GM21723 (cell line): Measurements from ENCODE around the gene PLA2G10.
"Not testable (repeated sequence)": the region's sequence is repeated elsewhere in the genome, so short reads cannot be mapped to it uniquely, and the experiment has no call there.

Experiments
- ATAC-seq: cut with Tn5 transposase; IDR thresholded peaks from one replicate; pipeline ENCODE4 v1.9.1; 2021; ENCODE audit warnings: mild to moderate bottlenecking, moderate library complexity; ENCODE audit not compliant: unreplicated experiment

The PLA2G10 gene, protein sequence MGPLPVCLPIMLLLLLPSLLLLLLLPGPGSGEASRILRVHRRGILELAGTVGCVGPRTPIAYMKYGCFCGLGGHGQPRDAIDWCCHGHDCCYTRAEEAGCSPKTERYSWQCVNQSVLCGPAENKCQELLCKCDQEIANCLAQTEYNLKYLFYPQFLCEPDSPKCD

DNA sequence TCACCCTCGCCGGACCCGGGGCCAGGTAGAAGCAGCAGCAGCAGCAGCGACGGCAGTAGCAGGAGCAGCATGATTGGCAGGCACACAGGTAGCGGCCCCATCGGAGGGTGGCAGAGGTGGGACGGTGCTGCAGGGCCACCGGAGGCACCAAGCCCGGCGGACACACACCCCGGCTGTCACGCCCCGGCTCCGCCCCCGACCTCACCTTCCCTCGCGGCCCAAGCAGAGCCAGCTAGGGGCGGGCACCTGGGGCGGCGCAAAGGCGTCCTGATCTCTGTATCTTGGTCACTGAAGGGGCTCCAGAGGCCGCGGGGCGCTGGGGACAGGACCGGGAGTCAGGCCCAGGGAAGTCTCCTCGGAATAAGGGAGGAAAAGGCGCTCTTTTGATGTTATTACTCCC lies at the start of gene PLA2G10:
TSS of gene PLA2G10 (minus strand) at position 180 of the 400 bp plus-strand sequence. CDS start at position 101, 79 bp downstream.
- not testable (repeated sequence) for ATAC-seq

DNA sequence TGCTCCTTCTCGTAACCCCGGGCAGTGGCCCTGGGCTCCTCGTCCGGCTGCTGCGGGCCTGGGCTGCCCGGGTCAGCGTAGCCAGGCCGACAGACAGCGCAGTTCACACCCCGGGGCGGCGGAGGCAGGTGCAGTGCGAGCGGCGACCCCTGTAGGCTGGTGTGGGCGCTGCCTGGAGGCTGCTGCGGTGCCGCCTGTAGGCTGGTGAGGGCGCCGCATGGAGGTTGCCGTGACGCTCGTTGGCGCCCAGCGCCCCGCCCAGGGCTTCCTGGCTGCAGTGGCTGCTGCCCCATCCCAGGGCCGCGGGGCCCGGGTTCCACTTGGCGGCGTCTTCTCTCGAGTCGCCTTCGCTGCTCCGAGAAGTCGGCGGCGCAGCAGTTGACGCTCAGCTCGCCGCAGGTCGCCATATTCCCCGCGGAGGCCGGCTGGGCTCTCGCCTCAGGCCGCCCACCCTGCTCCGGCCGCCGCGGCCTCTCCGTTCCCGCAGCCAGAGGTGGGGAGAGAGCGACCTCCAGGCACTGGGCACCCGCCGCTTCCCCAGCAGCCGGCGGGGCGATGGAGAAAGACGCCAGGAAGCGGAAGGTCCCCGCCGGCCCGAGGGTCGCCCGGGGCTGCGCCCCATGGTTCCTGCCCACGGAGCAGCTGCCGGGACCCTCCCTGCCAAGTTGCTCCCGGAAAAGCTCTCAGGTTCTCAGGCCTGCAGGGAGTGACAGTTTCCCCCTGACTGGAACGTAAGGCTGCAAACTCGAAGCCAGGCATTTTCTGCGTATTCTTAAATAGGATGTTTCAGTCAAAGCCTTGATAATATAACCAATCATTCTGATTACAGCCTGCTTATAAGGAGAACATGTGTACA lies 48.4 kb upstream of the PLA2G10 start, which contains the start of gene NPIPA2:
TSS of gene NPIPA2 (plus strand) at position 261 of the 856 bp plus-strand sequence. CDS start 5,533 bp downstream, outside the sequence.
- peak; percentile 96 for ATAC-seq

DNA sequence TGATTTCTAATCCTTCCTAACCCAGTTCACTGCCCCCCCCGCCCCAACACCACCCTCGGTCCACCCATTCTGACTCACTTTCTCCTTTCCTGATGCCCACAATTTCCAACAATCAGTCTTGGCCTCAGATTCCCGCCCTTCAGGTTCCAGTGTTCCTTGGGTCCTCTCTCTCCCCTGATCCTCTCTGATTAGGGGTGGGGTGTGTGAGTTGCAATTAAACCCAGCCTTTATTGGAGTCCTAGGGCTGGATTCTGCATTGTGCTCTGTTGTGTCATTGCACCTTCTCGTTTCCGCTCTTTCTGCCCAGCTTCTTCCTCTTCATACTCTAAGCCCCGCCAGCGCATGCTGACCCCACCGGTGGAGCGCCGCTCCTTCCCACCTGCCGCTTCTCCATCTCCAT lies 47.7 kb upstream of the PLA2G10 start:
- ATAC-seq: peak; percentile 9

DNA sequence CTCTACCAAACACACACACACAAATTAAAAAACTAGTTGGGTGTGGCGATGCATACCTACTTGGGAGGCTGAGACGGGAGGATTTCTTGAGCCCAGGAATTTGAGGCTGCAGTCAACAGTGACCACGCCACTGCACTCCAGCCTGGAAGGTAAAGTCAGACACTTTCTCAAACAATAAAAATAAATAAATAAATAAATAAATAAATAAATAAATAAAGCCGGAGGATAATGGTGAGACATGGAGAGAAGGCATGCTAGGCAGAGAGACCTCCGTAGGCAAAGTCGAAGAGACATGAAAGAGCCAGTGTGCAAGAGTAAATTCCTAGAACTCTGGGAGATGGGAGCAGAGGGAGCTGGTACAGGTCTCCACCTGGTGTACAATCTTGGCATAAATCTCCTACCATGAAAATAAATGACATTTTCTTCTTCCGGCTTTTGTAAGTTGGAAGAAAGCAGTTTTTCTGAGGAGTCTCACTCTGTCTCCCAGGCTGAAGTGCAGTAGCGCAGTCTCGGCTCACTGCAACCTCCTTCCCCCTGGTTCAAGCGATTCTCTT lies 46.8 kb upstream of the PLA2G10 start:
- not testable (repeated sequence) for ATAC-seq

DNA sequence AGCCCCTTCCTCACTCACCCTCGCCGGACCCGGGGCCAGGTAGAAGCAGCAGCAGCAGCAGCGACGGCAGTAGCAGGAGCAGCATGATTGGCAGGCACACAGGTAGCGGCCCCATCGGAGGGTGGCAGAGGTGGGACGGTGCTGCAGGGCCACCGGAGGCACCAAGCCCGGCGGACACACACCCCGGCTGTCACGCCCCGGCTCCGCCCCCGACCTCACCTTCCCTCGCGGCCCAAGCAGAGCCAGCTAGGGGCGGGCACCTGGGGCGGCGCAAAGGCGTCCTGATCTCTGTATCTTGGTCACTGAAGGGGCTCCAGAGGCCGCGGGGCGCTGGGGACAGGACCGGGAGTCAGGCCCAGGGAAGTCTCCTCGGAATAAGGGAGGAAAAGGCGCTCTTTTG lies 39.1 kb upstream of the PLA2G10 start:
- ATAC-seq: not testable (repeated sequence)

DNA sequence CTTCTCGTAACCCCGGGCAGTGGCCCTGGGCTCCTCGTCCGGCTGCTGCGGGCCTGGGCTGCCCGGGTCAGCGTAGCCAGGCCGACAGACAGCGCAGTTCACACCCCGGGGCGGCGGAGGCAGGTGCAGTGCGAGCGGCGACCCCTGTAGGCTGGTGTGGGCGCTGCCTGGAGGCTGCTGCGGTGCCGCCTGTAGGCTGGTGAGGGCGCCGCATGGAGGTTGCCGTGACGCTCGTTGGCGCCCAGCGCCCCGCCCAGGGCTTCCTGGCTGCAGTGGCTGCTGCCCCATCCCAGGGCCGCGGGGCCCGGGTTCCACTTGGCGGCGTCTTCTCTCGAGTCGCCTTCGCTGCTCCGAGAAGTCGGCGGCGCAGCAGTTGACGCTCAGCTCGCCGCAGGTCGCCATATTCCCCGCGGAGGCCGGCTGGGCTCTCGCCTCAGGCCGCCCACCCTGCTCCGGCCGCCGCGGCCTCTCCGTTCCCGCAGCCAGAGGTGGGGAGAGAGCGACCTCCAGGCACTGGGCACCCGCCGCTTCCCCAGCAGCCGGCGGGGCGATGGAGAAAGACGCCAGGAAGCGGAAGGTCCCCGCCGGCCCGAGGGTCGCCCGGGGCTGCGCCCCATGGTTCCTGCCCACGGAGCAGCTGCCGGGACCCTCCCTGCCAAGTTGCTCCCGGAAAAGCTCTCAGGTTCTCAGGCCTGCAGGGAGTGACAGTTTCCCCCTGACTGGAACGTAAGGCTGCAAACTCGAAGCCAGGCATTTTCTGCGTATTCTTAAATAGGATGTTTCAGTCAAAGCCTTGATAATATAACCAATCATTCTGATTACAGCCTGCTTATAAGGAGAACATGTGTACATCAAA lies 9.3 kb upstream of the PLA2G10 start, which contains the start of gene NPIPA3:
TSS of gene NPIPA3 (plus strand) at position 256 of the 856 bp plus-strand sequence. CDS start 5,533 bp downstream, outside the sequence.
- ATAC-seq: peak; percentile 99

DNA sequence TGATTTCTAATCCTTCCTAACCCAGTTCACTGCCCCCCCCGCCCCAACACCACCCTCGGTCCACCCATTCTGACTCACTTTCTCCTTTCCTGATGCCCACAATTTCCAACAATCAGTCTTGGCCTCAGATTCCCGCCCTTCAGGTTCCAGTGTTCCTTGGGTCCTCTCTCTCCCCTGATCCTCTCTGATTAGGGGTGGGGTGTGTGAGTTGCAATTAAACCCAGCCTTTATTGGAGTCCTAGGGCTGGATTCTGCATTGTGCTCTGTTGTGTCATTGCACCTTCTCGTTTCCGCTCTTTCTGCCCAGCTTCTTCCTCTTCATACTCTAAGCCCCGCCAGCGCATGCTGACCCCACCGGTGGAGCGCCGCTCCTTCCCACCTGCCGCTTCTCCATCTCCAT lies 8.6 kb upstream of the PLA2G10 start:
- ATAC-seq: peak; percentile 22

DNA sequence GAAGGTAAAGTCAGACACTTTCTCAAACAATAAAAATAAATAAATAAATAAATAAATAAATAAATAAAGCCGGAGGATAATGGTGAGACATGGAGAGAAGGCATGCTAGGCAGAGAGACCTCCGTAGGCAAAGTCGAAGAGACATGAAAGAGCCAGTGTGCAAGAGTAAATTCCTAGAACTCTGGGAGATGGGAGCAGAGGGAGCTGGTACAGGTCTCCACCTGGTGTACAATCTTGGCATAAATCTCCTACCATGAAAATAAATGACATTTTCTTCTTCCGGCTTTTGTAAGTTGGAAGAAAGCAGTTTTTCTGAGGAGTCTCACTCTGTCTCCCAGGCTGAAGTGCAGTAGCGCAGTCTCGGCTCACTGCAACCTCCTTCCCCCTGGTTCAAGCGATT lies 7.8 kb upstream of the PLA2G10 start:
- not testable (repeated sequence) for ATAC-seq

DNA sequence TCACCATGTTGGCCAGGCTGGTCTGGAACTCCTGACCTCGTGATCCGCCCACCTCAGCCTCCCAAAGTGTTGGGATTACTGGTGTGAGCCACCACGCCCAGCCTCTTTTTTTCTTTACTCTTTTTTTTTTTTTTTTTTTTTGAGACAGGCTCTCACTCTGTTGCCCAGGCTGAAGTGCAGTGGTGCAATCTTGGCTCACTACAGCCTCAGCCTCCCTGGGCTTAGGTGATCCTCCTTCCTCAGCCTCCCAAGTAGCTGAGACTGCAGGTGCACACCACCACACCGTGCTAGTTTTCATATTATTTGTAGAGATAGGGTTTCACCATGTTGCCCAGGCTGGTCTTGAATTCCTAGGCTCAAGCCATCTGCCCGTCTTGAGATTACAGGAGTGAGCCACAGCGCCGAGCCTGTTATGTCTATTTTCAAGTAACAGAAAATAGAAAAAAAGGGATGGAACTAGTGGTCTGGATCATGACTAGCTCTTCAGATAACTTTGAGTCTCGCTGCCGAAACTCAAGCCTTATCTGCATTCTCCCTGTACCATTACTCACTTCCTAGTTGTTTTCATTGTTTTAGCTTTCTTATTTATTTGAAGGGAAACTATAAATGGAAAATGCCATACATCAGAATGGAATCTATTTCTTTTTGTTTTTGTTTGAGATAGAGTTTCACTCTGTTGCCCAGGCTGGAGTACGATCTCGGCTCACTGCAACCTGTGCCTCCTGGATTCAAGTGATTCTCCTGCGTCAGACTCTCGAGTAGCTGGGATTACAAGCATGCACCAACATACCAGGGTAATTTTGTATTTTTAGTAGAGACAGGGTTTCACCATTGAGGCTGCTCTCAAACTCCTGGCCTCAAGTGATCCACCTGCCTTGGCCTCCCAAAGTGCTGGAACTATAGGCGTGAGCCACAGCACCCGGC lies 8.0 kb downstream of the PLA2G10 start:
- not testable (repeated sequence) for ATAC-seq

DNA sequence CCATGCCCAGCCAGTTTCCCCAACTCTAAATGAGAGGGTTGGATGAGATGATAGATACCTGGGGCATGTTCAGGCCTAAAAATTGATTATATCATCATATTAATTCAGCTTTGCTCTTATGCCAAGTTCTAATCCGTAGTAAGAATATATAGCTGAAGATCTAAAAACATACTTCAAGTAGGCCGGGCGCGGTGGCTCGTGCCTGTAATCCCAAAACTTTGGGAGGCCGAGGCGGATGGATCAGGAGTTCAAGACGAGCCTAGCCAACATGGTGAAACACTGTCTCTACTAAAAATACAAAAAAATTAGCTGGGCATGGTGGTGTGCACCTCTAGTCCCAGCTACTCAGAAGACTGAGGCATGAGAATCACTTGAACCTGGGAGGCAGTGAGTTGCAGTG lies 12.0 kb downstream of the PLA2G10 start:
- ATAC-seq: no peak

DNA sequence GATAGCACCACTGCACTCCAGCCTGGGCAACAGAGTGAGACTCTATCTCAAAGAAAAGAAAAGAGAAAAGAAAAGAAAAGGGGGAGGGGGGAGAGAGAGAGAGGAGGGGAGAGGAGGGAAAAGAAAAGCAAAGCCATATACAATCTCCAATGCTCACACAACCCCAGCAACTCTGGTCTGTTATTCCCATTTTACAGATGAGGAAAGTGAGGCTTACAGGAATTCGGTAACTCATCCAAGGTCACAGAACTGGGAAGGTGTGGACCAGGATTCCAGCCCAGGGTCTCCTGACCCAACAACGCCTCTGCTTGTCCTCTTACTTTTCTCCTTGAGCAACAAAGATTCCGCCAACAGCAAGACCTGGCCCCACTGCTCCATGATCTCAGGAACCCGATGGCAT lies 13.0 kb downstream of the PLA2G10 start:
- ATAC-seq: no peak

DNA sequence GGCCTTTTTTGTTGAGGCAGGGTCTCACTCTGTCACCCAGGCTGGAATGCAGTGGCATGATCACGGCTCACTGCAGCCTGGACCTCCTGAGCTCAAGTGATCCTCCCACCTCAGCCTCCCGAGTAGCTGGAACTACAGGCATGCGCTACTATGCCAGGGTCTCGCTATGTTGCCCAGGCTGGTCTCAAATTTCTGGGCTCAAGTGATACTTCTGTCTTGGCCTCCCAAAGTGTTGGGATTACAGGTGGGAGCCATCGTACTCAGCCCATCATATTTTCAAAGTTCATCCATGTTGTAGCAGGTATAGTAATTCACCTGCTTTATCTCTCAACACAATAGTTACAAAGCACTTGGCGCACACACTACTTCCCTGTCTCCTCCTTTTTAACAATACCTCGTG lies 13.7 kb downstream of the PLA2G10 start:
- ATAC-seq: not testable (repeated sequence)

DNA sequence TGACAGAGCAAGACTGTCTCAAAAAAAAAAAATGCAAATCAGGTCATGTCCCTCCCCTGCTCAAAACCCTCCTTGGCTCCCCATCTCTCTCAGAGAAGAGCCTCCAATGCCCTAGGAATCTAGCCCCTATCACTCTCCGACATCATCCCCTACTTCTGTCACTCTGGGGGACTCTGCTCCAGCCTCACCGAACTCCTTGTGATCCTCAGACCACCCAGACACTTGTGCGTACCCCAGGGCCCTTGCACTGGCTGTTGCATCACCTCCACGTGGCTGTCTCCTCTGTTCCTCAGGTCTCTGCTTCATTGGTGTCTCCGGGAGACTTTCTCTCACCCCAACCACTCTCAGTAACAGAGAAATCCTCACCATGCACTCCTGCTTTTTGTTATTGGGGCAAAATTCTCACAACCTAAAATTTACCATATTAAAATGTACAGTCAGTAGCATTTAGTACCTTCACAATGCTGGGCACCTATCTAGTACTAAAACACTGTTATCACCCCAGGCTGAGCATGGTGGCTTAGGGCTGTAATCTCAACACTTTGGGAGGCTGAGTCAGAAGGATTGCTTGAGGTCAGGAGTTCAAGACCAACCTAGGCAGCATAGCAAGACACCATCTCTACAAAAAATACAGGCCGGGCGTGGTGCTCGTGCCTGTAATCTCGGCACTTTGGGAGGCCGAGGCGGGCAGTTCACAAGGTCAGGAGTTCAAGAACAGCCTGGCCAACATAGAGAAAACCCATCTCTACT lies 15.2 kb downstream of the PLA2G10 start:
- ATAC-seq: no peak

DNA sequence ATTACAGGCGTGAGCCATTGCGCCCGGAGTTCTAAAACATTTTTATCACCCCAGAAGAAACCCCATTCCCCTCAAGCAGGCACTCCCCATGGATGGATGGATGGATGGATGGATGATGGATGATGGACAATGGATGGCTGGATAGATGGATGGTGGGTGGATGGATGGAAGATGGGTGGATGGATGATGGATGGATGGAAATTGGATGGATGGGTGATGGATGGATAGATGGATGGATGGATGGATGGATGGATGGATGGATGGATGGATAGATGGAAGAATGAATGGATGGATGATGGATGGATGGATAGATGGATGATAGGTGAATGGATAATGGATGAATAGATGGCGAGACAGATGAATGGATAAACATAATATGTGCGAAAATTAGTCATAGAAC lies 16.5 kb downstream of the PLA2G10 start:
- ATAC-seq: no peak

DNA sequence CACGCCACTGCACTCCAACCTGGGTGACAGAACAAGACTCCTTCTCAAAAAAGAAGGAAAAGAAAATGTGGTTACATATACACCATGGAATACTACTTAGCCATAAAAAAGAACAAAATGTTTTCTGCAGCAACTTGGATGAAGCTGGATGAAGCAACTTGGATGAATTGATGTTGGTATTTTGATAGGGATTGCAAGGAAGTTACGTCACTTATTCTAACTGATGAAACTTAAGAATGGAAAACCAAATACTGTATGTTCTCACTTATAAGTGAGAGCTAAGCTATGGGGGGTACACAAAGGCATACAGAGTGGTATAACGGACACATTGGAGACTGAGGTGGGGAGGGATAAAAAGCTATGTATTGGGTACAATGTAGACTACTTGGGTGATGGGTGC lies 17.5 kb downstream of the PLA2G10 start:
- ATAC-seq: no peak

DNA sequence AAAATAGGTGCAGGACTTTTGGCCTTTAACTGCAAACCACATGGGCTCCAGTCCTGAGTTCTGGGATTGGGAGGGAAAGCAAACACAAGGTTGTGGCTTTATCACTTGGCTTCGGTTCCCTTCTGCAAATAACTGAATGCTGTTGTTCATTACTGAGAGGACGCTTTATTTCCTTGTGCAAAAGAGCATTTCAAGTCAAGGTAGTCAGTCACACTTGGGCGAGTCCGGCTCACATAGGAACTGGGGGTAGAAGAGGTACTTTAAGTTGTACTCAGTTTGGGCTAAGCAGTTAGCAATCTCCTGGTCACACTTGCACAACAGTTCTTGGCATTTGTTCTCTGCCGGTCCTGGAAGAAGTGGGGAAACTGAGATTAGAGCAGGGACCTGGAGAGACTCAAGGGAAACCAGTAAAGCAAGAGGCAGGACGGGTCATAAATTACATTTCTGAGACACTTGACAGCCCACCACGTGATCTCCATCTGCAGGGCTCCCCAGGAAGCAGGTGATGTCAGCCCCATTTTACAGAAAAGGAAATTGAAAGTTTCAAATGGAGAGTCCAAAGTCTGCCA lies 21.6 kb downstream of the PLA2G10 start:
- ATAC-seq: peak; percentile 74

DNA sequence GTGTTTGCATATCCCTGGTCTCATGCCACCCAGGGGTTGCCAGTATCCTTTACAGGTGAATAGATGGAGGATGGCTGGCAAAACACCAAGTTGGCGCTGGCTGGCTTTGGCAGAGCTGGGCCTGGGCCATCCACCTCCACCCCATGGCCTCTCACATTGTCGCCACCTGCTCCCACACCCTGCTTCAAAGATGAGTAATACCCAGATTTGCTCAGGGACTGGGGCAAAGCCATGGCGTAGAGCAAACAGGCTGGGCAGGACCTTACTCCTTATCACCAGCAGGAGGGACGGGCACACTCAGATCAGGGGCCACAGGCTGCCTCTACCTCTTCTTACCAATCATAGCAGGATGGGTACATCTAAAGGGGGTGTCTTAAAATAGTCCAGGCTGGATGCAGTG lies 24.3 kb downstream of the PLA2G10 start:
- no peak for ATAC-seq

DNA sequence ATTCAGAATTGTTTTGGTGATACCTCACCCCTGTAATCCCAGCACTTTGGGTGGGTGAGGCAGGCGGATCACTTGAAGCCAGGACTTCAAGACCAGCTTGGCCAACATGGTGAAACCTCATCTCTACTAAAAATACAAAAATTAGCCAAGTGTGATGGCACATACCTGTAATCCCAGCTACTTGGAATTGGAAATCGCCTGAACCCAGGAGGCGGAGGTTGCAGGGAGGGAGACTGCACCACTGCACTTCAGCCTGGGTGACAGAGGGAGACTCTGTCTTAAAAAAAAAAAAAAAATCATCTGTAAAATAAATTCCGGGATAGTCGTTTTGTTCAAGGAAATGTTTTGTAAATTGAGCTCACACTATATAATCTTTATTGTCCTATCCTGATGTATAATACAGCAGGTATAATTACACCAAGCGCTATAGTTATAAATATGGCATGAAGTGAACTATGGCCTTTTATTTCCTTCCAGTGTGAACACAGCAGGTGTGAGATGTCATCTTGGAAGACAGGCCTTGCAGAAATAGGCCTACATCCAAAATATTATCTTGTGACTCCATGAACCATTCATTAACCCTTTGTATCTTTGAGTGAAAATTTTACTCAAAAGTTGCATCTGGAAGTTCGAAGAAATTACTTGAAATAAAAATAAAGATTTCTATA lies 25.4 kb downstream of the PLA2G10 start:
- ATAC-seq: no peak
